Skin epidermis (tissue), 12 donors: ENCODE measurements around the gene AMIGO3.
"Not testable (repeated sequence)": the region's sequence is repeated elsewhere in the genome, so short reads cannot be mapped to it uniquely, and the experiment has no call there.

ENCODE experiments used
- H3K27ac ChIP-seq, 21 experiments: fragments of 200-600 bp; sonication (generic) in 11 of 21; one replicate each; pipeline ENCODE4 v1.5.0; 2020; ENCODE audit warnings: mild to moderate bottlenecking in 3 of 21, inconsistent platforms in 2 of 21, moderate library complexity in 2 of 21
- H3K4me3 ChIP-seq, 7 experiments: fragments of 200-600 bp; sonication (generic) in 2 of 7; one replicate each; pipeline ENCODE4 v1.5.0; 2020; ENCODE audit warnings: inconsistent platforms in 2 of 7, mild to moderate bottlenecking in 2 of 7, moderate library complexity in 1 of 7

AMIGO3 gene

GRCh38 chr3:49719214-49719884, at the start of gene AMIGO3:
Gene AMIGO3, minus strand, starts transcription at chr3:49719684. Its CDS starts 219 bp downstream, at chr3:49719465.
- Histone ChIP-seq H3K27ac (peak within 1 kb of the TSS in 11 of 21 experiments; percentile 12 to 86 (median 55)), H3K4me3 (peak within 1 kb of the TSS; percentile 36 to 52 (median 41))

- H3K27ac ChIP-seq, result no peak overlapping the region
- H3K4me3 ChIP-seq, result no peak overlapping the region
These were observed 44.5 kb upstream of the AMIGO3 start for GRCh38 chr3:49763981-49764380.

GRCh38 chr3:49761661-49762060, 42.2 kb upstream of the AMIGO3 start:
- Histone ChIP-seq H3K4me3 (no peak overlapping the region), H3K27ac (no peak overlapping the region)

- Histone ChIP-seq H3K27ac (no peak overlapping the region), H3K4me3 (no peak overlapping the region)
These were observed 39.7 kb upstream of the AMIGO3 start for GRCh38 chr3:49759226-49759625.

GRCh38 chr3:49757197-49757596, 37.7 kb upstream of the AMIGO3 start:
- H3K27ac ChIP-seq, result no peak overlapping the region
- H3K4me3 ChIP-seq, result no peak overlapping the region

GRCh38 chr3:49756036-49756435, 36.6 kb upstream of the AMIGO3 start:
- H3K4me3 ChIP-seq, result no peak overlapping the region
- no peak overlapping the region for H3K27ac ChIP-seq

GRCh38 chr3:49754536-49754935, 35.1 kb upstream of the AMIGO3 start:
- H3K27ac ChIP-seq, result no peak overlapping the region
- no peak overlapping the region for H3K4me3 ChIP-seq

GRCh38 chr3:49751501-49751900, 32.0 kb upstream of the AMIGO3 start:
- Histone ChIP-seq H3K27ac (no peak overlapping the region), H3K4me3 (no peak overlapping the region)

- no peak overlapping the region for H3K4me3 ChIP-seq
- no peak overlapping the region for H3K27ac ChIP-seq
These were observed 30.6 kb upstream of the AMIGO3 start for GRCh38 chr3:49750056-49750455.

- not testable (repeated sequence) for H3K4me3 ChIP-seq, H3K27ac ChIP-seq
These were observed 29.4 kb upstream of the AMIGO3 start for GRCh38 chr3:49748874-49749273.

- H3K4me3 ChIP-seq, result no peak overlapping the region
- no peak overlapping the region for H3K27ac ChIP-seq
These were observed 28.5 kb upstream of the AMIGO3 start for GRCh38 chr3:49747792-49748480.

- no peak overlapping the region for H3K27ac ChIP-seq
- no peak overlapping the region for H3K4me3 ChIP-seq
These were observed 26.5 kb upstream of the AMIGO3 start for GRCh38 chr3:49745986-49746385.

- no peak overlapping the region for H3K4me3 ChIP-seq
- H3K27ac ChIP-seq, result no peak overlapping the region
These were observed 20.9 kb upstream of the AMIGO3 start for GRCh38 chr3:49740427-49740826.

- H3K27ac ChIP-seq, result no peak overlapping the region
- no peak overlapping the region for H3K4me3 ChIP-seq
These were observed 18.7 kb upstream of the AMIGO3 start for GRCh38 chr3:49738067-49738713.

- Histone ChIP-seq H3K4me3 (no peak overlapping the region), H3K27ac (no peak overlapping the region)
These were observed 15.3 kb upstream of the AMIGO3 start for GRCh38 chr3:49734752-49735151.

- no peak overlapping the region for H3K4me3 ChIP-seq
- H3K27ac ChIP-seq, result no peak overlapping the region
These were observed 14.1 kb upstream of the AMIGO3 start for GRCh38 chr3:49733551-49733950.

GRCh38 chr3:49732597-49732996, 13.1 kb upstream of the AMIGO3 start:
- Histone ChIP-seq H3K27ac (no peak overlapping the region), H3K4me3 (no peak overlapping the region)

GRCh38 chr3:49729966-49730609, 10.6 kb upstream of the AMIGO3 start:
- H3K4me3 ChIP-seq, result no peak overlapping the region
- no peak overlapping the region for H3K27ac ChIP-seq

GRCh38 chr3:49727924-49728361, 8.5 kb upstream of the AMIGO3 start:
- H3K27ac ChIP-seq, result no peak overlapping the region
- H3K4me3 ChIP-seq, result no peak overlapping the region

- H3K4me3 ChIP-seq, result no peak overlapping the region
- H3K27ac ChIP-seq, result peak overlapping the region in 1 of 21 experiments; percentile 28
These were observed 7.9 kb upstream of the AMIGO3 start for GRCh38 chr3:49727154-49727923.
